Osteocyte (in vitro differentiated cells): ENCODE data around the gene ZFHX3. TPM values are rescaled to one million over a fixed set of nuclear protein-coding genes. Genes with fewer than 3 reads are reported as not detected.

Experiments used
- DNase-seq: peaks from one replicate; pipeline ENCODE4 v3.0.0; 2021; ENCODE audit warnings: mixed read lengths; ENCODE audit not compliant: unreplicated experiment; ENCODE audit errors: extremely low spot score
- H3K27ac Mint-ChIP-seq: one replicate; pipeline ENCODE4 v1.8.0; 2021; ENCODE audit warnings: mild to moderate bottlenecking, mixed read lengths; ENCODE audit not compliant: unreplicated experiment
- H3K27me3 Mint-ChIP-seq: one replicate; pipeline ENCODE4 v1.8.0; 2021; ENCODE audit warnings: mixed read lengths; ENCODE audit not compliant: unreplicated experiment
- H3K36me3 Mint-ChIP-seq: one replicate; pipeline ENCODE4 v1.8.0; 2021; ENCODE audit warnings: mixed read lengths; ENCODE audit not compliant: unreplicated experiment
- H3K4me1 Mint-ChIP-seq: one replicate; pipeline ENCODE4 v1.8.0; 2021; ENCODE audit warnings: mixed read lengths; ENCODE audit not compliant: unreplicated experiment
- H3K4me3 Mint-ChIP-seq: one replicate; pipeline ENCODE4 v1.8.0; 2021; ENCODE audit warnings: mild to moderate bottlenecking, moderate library complexity, mixed read lengths; ENCODE audit not compliant: unreplicated experiment
- H3K9me3 Mint-ChIP-seq: one replicate; pipeline ENCODE4 v1.8.0; 2021; ENCODE audit warnings: mixed read lengths; ENCODE audit not compliant: unreplicated experiment
- CTCF ChIP-seq: fragments of 200-600 bp; sonication (generic); IDR thresholded peaks from 2 replicates; pipeline ENCODE4 v1.5.0; 2021; ENCODE audit warnings: antibody characterized with exemption, mild to moderate bottlenecking, moderate library complexity
- total RNA-seq: library from RNA; stranded (reverse); gene quantifications from 2 replicates; pipeline ENCODE4 v1.2.1, GENCODE V29; 2021

The ZFHX3 gene
- total RNA-seq, 1 donor from 2014 or later = 89.1 TPM

GRCh38 chr16:72841506-72841905, 206.4 kb downstream of the ZFHX3 start:
- no peak overlapping the region for H3K4me3 Mint-ChIP-seq
- H3K9me3 Mint-ChIP-seq = no peaks in the 10 kb centered on the region
- peak overlapping the region; percentile 80 for H3K27ac Mint-ChIP-seq
- H3K4me1 Mint-ChIP-seq = peaks cover 67% of the 10 kb centered on the region
- TF ChIP-seq CTCF = no peak
- H3K27me3 Mint-ChIP-seq = no peaks in the 10 kb centered on the region
- DNase-seq = no peak
- peaks cover 7% of the 10 kb centered on the region for H3K36me3 Mint-ChIP-seq

- TF ChIP-seq CTCF = no peak
- no peak overlapping the region for H3K4me3 Mint-ChIP-seq
- peaks cover 61% of the 10 kb centered on the region for H3K4me1 Mint-ChIP-seq
- peaks cover 10% of the 10 kb centered on the region for H3K36me3 Mint-ChIP-seq
- DNase-seq = no peak
- peak overlapping the region; percentile 62 for H3K27ac Mint-ChIP-seq
- H3K9me3 Mint-ChIP-seq = no peaks in the 10 kb centered on the region
- H3K27me3 Mint-ChIP-seq = no peaks in the 10 kb centered on the region
These were observed 207.1 kb downstream of the ZFHX3 start for GRCh38 chr16:72840631-72841381.

DNA sequence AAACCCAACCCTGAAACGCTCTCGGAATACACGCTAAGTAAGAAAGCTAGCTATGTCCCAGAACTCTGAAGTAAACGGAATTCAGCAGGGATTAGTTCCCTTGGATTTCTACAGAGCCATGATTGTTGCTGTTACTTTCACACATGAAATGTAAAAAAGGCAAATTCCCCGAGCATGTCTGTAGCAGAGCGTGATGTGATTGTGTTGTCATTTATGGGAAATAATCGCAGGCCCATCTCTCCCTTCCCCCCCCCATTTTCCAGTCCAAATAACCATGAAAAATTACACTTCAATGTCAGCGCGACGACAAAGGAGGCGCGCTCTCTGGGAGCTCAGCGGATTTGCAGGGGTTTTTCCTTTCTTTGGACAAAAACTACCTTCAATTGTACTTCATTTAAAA, 209.0 kb downstream of the ZFHX3 start:
- Mint-ChIP-seq H3K27ac (peak overlapping the region; percentile 85), H3K27me3 (no peaks in the 10 kb centered on the region), H3K9me3 (no peaks in the 10 kb centered on the region), H3K36me3 (peaks cover 11% of the 10 kb centered on the region), H3K4me1 (peaks cover 54% of the 10 kb centered on the region), H3K4me3 (no peak overlapping the region)
- TF ChIP-seq CTCF = no peak
- DNase-seq = no peak

GRCh38 chr16:72838586-72838910, 209.4 kb downstream of the ZFHX3 start:
- DNase-seq = no peak
- H3K4me1 Mint-ChIP-seq = peaks cover 54% of the 10 kb centered on the region
- no peak overlapping the region for H3K4me3 Mint-ChIP-seq
- no peaks in the 10 kb centered on the region for H3K27me3 Mint-ChIP-seq
- peaks cover 11% of the 10 kb centered on the region for H3K36me3 Mint-ChIP-seq
- no peak for TF ChIP-seq CTCF
- peak overlapping the region; percentile 85 for H3K27ac Mint-ChIP-seq
- no peaks in the 10 kb centered on the region for H3K9me3 Mint-ChIP-seq

DNA sequence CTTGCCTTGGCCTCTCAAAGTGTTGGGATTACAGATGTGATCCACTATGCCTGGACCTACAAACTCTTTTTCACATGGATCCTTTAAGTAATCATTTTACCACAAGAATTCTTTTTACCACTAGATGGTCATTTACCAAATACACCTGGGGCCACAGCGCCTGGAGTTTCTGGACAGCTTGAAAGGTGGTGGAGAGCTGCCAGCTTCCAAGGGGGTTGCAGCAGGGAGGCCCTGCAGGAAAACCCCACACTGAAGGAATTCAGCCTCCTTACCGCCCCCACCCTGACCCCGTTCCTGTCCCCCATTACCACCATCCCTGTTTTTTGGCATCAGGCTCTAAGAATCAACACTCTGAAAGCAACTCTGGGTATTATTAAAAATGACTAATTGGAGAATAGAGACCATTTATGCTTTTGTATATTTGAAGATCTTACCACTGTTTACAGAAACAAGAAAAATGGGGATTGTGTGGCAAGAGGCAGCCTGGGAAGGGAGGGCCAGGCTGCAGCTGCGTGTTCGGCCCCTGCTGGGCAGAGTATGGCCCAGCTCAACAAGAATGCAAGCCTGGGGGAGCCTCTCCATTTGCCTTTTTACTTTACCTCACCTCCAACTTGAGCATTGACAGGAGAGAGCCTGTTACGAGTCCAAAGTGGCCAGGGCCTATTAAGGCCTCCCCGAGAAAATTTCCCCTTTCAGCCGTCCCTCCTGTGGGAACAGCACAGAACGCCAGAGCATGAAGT, 209.9 kb downstream of the ZFHX3 start:
- Mint-ChIP-seq H3K36me3 (peaks cover 11% of the 10 kb centered on the region), H3K4me3 (no peak overlapping the region), H3K9me3 (no peaks in the 10 kb centered on the region), H3K27ac (peak overlapping the region; percentile 85), H3K27me3 (no peaks in the 10 kb centered on the region), H3K4me1 (peaks cover 59% of the 10 kb centered on the region)
- DNase-seq = no peak
- no peak for TF ChIP-seq CTCF
